H1 (cell line): ENCODE results near the gene RBM44. TPM values are rescaled to one million over a fixed set of nuclear protein-coding genes. Genes with fewer than 3 reads are reported as not detected.

Experiments
- KDM4A ChIP-seq: IDR thresholded peaks from one replicate; pipeline ENCODE4 v1.7.1; 2012; ENCODE audit warnings: low read depth, mild to moderate bottlenecking, moderate library complexity, low read length, inconsistent platforms; ENCODE audit not compliant: severe bottlenecking
- polyA plus RNA-seq, 7 experiments: library from polyadenylated mRNA; depleted of rRNA in 3 of 7; stranded (reverse) in 5 of 7; unstranded in 2 of 7; fragments of >200 nt in 5 of 7; fragments of 200-250 nt in 2 of 7; gene quantifications; 1 replicate in 5 of 7; 2 replicates in 1 of 7; 4 replicates in 1 of 7; pipeline versions ENCODE4 v1.2.1 to v1.2.3, GENCODE V29; 2011 to 2013; ENCODE audit warnings: missing spikeins in 2 of 7, mixed read lengths in 2 of 7
- total RNA-seq: library from RNA; stranded (reverse); fragmentation: NEBNext Ultra II Directional; extraction: Animal tissue kit (Norgen Biotek cat#: 25700); gene quantifications from 2 replicates; pipeline ENCODE4 v1.2.1, GENCODE V29; 2021

Gene RBM44
- total and polyA plus RNA-seq, 2 of the 8 experiments (the other 6 are each of a cell fraction or from before 2014, with no cell fraction given) = 0.12 to 0.43 TPM

DNA sequence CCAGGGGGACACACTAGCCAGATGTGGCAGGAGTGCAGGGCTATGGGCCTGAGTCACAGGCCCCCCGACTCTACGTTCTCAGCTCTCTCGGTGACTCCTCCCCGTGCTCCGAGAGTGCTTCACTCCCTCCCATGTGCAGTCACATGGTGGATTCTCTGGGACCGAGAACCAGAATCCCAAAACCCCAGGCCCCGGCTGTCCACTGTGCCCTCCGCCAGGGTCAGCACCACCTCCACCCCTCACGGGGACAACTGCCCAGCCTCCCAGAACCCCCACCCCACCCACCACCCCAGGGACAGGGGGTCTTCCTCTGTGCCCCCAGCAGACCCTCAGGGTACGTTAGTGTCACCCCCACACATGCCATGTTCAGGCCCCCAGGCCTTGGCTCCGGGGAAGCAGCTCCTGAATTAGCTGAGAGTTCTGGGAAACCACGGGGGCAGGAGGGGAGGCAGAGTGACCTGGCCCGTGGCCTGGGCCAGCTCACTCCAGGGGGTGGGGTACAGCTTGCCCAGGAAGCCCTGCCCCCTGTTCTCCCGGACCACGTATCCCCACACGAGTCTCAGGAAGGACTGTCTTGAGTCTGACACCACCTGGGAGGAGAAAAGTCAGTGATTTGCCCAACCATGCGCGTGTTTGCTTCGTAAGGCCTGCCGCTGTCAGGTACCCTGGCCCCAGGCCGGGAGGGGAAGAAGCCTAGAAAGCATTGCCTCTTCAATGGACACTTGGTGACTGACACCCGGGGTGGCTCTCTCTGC is 65.3 kb downstream of the RBM44 start (continued):
- TF ChIP-seq KDM4A = no peak
